Gastrocnemius medialis (tissue), 4 donors: ENCODE data around the gene HBS1L.

Experiments used
- POLR2A ChIP-seq, 2 donors: fragments of 450-650 bp; IDR thresholded peaks; one replicate each; pipeline ENCODE4 v1.6.1; 2017; ENCODE audit warnings: antibody characterized with exemption in 2 of 2, mild to moderate bottlenecking in 2 of 2, moderate library complexity in 2 of 2
- TF ChIP-seq, protein P1 (sequence below), 5 experiments: fragments of 450-650 bp in 3 of 5; fragments of 200-600 bp in 2 of 5; sonication (generic) in 2 of 5; IDR thresholded peaks in 4 of 5; conservative IDR thresholded peaks in 1 of 5; 1 replicate in 4 of 5; 2 replicates in 1 of 5; pipeline ENCODE4 v1.5.1; 2016 to 2019; ENCODE audit warnings: antibody characterized with exemption in 5 of 5, mild to moderate bottlenecking in 3 of 5, moderate library complexity in 3 of 5

DNA sequence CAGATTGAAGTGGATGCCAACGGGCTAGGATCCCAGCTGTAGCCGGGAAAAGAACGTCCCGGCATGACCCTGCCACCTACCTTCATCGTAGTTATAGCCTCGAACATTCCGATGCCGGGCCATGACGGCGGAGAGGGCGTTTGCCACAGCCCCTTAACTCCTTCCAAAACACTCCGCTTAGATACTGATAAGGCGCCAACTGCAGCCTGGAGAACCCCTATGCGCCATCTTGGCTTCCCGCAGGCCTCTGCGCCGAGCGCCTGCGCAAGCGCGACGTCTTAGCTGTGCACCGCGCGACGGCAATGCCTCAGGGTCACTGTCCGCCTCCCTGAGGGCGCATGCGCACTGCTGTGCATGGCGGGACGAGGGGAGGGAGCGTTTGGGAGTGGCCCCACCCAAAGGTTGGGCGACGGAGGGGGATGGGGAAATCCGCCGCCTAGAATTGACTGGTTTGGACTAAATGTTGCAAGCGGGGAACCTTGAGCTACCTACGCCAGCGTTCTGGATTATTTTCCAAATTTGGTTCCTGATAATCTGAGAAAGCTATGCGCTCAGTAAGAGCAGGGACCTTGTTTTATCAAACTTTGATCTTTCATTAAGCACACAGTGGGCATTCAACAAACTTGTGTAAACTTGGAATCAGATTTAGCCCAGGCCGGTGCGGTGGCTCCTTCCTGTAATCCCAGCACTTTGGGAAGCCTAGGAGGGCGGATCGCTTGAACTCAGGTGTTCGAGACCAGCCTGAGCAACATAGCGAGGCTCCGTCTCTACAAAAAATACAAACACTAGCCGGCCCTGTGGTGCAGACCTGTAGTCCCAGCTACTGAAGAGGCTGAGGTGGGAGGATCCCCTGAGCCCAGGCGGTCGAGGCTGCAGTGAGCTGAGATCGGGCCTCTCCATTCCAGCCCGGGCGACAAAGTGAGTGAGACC, at the start of gene HBS1L:
- TF ChIP-seq, protein P1, sequence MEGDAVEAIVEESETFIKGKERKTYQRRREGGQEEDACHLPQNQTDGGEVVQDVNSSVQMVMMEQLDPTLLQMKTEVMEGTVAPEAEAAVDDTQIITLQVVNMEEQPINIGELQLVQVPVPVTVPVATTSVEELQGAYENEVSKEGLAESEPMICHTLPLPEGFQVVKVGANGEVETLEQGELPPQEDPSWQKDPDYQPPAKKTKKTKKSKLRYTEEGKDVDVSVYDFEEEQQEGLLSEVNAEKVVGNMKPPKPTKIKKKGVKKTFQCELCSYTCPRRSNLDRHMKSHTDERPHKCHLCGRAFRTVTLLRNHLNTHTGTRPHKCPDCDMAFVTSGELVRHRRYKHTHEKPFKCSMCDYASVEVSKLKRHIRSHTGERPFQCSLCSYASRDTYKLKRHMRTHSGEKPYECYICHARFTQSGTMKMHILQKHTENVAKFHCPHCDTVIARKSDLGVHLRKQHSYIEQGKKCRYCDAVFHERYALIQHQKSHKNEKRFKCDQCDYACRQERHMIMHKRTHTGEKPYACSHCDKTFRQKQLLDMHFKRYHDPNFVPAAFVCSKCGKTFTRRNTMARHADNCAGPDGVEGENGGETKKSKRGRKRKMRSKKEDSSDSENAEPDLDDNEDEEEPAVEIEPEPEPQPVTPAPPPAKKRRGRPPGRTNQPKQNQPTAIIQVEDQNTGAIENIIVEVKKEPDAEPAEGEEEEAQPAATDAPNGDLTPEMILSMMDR (IDR thresholded peaks at IDR 0.05 in 4 of 5, conservative IDR thresholded peaks at IDR 0.05 in 1 of 5) = no peak
- peak; percentile 80 to 88 for TF ChIP-seq POLR2A (IDR thresholded peaks at IDR 0.05)
